ENCODE data around the gene RGS6.

The RGS6 gene

GRCh38 chr14:71947947-71948500, 15.8 kb downstream of the RGS6 start:
- no peak for DNase-seq

- DNase-seq = no peak
Measured at GRCh38 chr14:71952381-71953363, 20.4 kb downstream of the RGS6 start.

- no peak for DNase-seq
Measured at GRCh38 chr14:71956920-71957563, 24.8 kb downstream of the RGS6 start.

- no peak for DNase-seq
Measured at GRCh38 chr14:71959055-71959454, 26.8 kb downstream of the RGS6 start.

GRCh38 chr14:71960494-71961353, 28.5 kb downstream of the RGS6 start:
- no peak for DNase-seq

- DNase-seq = no peak
Measured at GRCh38 chr14:71961972-71962371, 29.7 kb downstream of the RGS6 start.

- no peak for DNase-seq
Measured at GRCh38 chr14:71964716-71965115, 32.5 kb downstream of the RGS6 start.

- no peak for DNase-seq
Measured at GRCh38 chr14:71966528-71966927, 34.3 kb downstream of the RGS6 start.

GRCh38 chr14:71967704-71968103, 35.5 kb downstream of the RGS6 start:
- DNase-seq = no peak

- no peak for DNase-seq
Measured at GRCh38 chr14:71970272-71970671, 38.0 kb downstream of the RGS6 start.

GRCh38 chr14:71985538-71986189, 53.4 kb downstream of the RGS6 start:
- no peak for DNase-seq

- no peak for DNase-seq
Measured at GRCh38 chr14:71988476-71988875, 56.2 kb downstream of the RGS6 start.

- no peak for DNase-seq
Measured at GRCh38 chr14:71988939-71989338, 56.7 kb downstream of the RGS6 start.

- no peak for DNase-seq
Measured at GRCh38 chr14:71994416-71994815, 62.2 kb downstream of the RGS6 start.

- DNase-seq = no peak
Measured at GRCh38 chr14:71995741-71996140, 63.5 kb downstream of the RGS6 start.

GRCh38 chr14:71996610-71997009, 64.4 kb downstream of the RGS6 start:
- no peak for DNase-seq

- DNase-seq = no peak
Measured at GRCh38 chr14:72000907-72001306, 68.7 kb downstream of the RGS6 start.

- DNase-seq = no peak
Measured at GRCh38 chr14:72002731-72003130, 70.5 kb downstream of the RGS6 start.

- DNase-seq = no peak
Measured at GRCh38 chr14:72008666-72009065, 76.4 kb downstream of the RGS6 start.

- no peak for DNase-seq
Measured at GRCh38 chr14:72010474-72010873, 78.2 kb downstream of the RGS6 start.

- DNase-seq = no peak
Measured at GRCh38 chr14:72013721-72014345, 81.6 kb downstream of the RGS6 start.

- no peak for DNase-seq
Measured at GRCh38 chr14:72014486-72014885, 82.3 kb downstream of the RGS6 start.
